ENCODE measurements around the gene LALBA.

- TF ChIP-seq RFX7 (CRISPR knock-in tag; IDR thresholded peaks at IDR 0.05) (no peak), PTTG1 (tag; IDR thresholded peaks at IDR 0.05; ENCODE audit: low read depth) (no peak), RFX5 (IDR thresholded peaks at IDR 0.05; ENCODE audit: low read depth, low read length) (no peak), FOXA3 (CRISPR knock-in tag; conservative IDR thresholded peaks at IDR 0.05 in 1 of 2, IDR thresholded peaks at IDR 0.05 in 1 of 2) (no peak), GATA2 (CRISPR knock-in tag; IDR thresholded peaks at IDR 0.05) (no peak), REST (IDR thresholded peaks at IDR 0.05; ENCODE audit: borderline replicate concordance) (no peak), REST (CRISPR knock-in tag; IDR thresholded peaks at IDR 0.05; ENCODE audit: low read depth) (no peak), POLR2AphosphoS5 (IDR thresholded peaks at IDR 0.05; ENCODE audit: control insufficient read depth, insufficient read depth, low read depth, low read length) (no peak), U2AF1 (optimal IDR thresholded peaks at IDR 0.05; ENCODE audit: low read depth, low read length) (no peak), MAX (CRISPR knock-in tag; IDR thresholded peaks at IDR 0.05) (no peak), XRCC4 (IDR thresholded peaks at IDR 0.05; ENCODE audit: extremely low read depth, insufficient read depth, insufficient read length) (no peak), DDX20 (tag; IDR thresholded peaks at IDR 0.05; ENCODE audit: low read depth) (no peak), SRSF7 (optimal IDR thresholded peaks at IDR 0.05; ENCODE audit: low read depth, low read length) (no peak)
Observed at GRCh38 chr12:48545833-48546469, 23.9 kb downstream of the LALBA start.
